Measurements from ENCODE around the gene PLXDC1. TPM values are rescaled to one million over a fixed set of nuclear protein-coding genes. Genes with fewer than 3 reads are reported as not detected.

PLXDC1 gene
- total RNA-seq, 1 donor = 2.9 TPM

DNA sequence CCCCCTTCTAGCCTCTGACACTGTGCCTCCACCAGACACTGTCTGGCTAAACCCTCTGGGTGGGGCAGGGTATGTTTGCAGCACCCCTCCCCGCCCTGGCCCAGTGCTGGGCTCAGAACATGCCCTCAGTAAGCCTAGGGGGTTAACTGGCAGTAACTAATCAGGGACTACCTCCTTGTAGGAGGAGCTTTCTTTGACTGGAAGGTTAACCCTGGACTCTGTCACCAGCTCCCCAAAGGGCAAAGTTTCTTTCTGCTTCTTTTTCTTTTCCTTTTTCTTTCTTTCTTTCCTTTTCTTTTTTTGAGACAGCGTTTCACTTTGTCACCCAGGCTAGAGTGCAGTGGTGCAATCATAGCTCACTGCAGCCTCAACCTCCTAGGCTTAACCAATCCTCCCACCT lies 76.8 kb downstream of the PLXDC1 start:
- H3K4me1 ChIP-seq (ENCODE audit: insufficient read depth, low read length) = no peaks in the 10 kb centered on the region
- H3K36me3 ChIP-seq (ENCODE audit: insufficient read depth, low read length) = no peaks in the 10 kb centered on the region
- H3K4me2 ChIP-seq (ENCODE audit: insufficient read depth, low read length) = no peak overlapping the region
- no peak for DNase-seq (ENCODE audit: insufficient read length, low spot score, missing footprints)
- no peak overlapping the region for H3K4me3 ChIP-seq (ENCODE audit: insufficient read depth, low read length)
- no peak overlapping the region for H3K27ac ChIP-seq (ENCODE audit: low read depth, low read length)
- H2AFZ ChIP-seq (ENCODE audit: low read length) = no peak overlapping the region
- no peaks in the 10 kb centered on the region for H3K79me2 ChIP-seq (ENCODE audit: insufficient read depth, low read length)
- no peak for TF ChIP-seq CTCF (IDR thresholded peaks at IDR 0.05; ENCODE audit: extremely low read depth, low read depth, low read length)
- no peaks in the 10 kb centered on the region for H3K9me3 ChIP-seq (ENCODE audit: low read depth, low read length)
- peaks cover 41% of the 10 kb centered on the region for H3K27me3 ChIP-seq (ENCODE audit: insufficient read depth, low read length)
- H4K20me1 ChIP-seq (ENCODE audit: insufficient read depth, low read length) = no peaks in the 10 kb centered on the region

DNA sequence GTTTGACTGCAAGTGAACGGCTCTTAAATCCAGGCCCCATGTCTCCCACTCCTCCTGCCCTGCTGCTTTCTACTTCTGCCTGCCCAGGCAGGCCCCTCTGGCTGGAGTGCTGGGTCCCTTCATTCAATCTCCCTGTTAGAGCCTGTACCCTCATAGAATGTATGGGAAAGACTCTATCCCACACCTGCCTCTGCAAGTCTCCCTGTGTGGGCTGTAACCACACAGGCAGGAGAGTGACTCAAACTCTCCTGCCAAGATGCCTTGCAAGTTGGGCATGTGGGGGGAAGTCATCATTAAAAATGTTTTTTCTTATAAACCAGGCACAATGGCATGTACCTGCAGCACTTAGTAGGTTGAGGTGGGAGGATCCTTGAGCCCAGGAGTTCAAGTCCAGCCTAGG lies 77.5 kb downstream of the PLXDC1 start:
- H2AFZ ChIP-seq (ENCODE audit: low read length) = no peak overlapping the region
- H3K27me3 ChIP-seq (ENCODE audit: insufficient read depth, low read length) = peaks cover 38% of the 10 kb centered on the region
- DNase-seq (ENCODE audit: insufficient read length, low spot score, missing footprints) = no peak
- H3K4me2 ChIP-seq (ENCODE audit: insufficient read depth, low read length) = no peak overlapping the region
- H4K20me1 ChIP-seq (ENCODE audit: insufficient read depth, low read length) = no peaks in the 10 kb centered on the region
- no peak overlapping the region for H3K27ac ChIP-seq (ENCODE audit: low read depth, low read length)
- H3K4me3 ChIP-seq (ENCODE audit: insufficient read depth, low read length) = no peak overlapping the region
- no peaks in the 10 kb centered on the region for H3K4me1 ChIP-seq (ENCODE audit: insufficient read depth, low read length)
- no peak for TF ChIP-seq CTCF (IDR thresholded peaks at IDR 0.05; ENCODE audit: extremely low read depth, low read depth, low read length)
- H3K9me3 ChIP-seq (ENCODE audit: low read depth, low read length) = no peaks in the 10 kb centered on the region
- H3K79me2 ChIP-seq (ENCODE audit: insufficient read depth, low read length) = no peaks in the 10 kb centered on the region
- H3K36me3 ChIP-seq (ENCODE audit: insufficient read depth, low read length) = no peaks in the 10 kb centered on the region

DNA sequence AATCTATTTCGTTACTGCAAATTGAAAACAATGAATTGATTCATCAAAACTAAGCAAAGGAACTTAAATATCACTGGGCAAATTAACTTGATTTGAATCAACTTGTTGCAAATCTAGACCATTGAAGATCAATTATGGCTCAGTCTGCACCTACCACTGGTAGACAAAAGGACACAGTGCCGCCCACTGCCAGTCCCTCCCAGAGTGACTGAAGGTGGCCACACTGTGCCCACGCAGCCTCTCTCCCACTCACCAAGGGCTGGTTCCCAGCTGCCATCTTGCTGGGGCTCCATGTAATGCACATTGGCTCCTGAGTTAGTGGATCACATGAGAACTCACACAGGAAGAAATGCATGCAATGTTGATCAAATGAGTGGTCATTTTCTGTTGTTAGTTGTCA lies 78.1 kb downstream of the PLXDC1 start:
- no peaks in the 10 kb centered on the region for H4K20me1 ChIP-seq (ENCODE audit: insufficient read depth, low read length)
- no peak overlapping the region for H3K4me3 ChIP-seq (ENCODE audit: insufficient read depth, low read length)
- no peak for TF ChIP-seq CTCF (IDR thresholded peaks at IDR 0.05; ENCODE audit: extremely low read depth, low read depth, low read length)
- no peak overlapping the region for H2AFZ ChIP-seq (ENCODE audit: low read length)
- H3K27ac ChIP-seq (ENCODE audit: low read depth, low read length) = no peak overlapping the region
- no peaks in the 10 kb centered on the region for H3K36me3 ChIP-seq (ENCODE audit: insufficient read depth, low read length)
- no peaks in the 10 kb centered on the region for H3K4me1 ChIP-seq (ENCODE audit: insufficient read depth, low read length)
- no peak for DNase-seq (ENCODE audit: insufficient read length, low spot score, missing footprints)
- peaks cover 37% of the 10 kb centered on the region for H3K27me3 ChIP-seq (ENCODE audit: insufficient read depth, low read length)
- H3K4me2 ChIP-seq (ENCODE audit: insufficient read depth, low read length) = no peak overlapping the region
- no peaks in the 10 kb centered on the region for H3K9me3 ChIP-seq (ENCODE audit: low read depth, low read length)
- H3K79me2 ChIP-seq (ENCODE audit: insufficient read depth, low read length) = no peaks in the 10 kb centered on the region

DNA sequence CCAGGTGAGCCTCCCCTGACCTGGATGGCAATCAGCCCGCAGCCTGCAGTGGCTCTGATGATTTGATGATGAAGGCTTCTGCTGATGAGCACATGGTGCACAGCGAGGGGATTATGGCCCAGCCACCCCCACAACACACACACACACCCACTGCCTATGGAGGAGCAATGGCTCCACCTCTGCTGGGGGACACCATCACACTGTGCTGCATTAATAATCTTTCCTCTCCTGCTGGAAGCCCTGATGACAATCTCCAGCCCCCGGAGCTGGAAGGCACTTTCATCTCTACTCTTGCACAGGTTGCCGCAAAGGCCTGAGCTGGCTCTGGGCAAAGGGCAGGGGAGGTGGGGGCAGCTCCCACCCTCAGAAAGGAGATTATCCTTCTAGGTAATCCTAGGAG lies 79.9 kb downstream of the PLXDC1 start:
- Histone ChIP-seq H3K27me3 (ENCODE audit: insufficient read depth, low read length) (peaks cover 35% of the 10 kb centered on the region), H4K20me1 (ENCODE audit: insufficient read depth, low read length) (no peaks in the 10 kb centered on the region), H2AFZ (ENCODE audit: low read length) (no peak overlapping the region), H3K9me3 (ENCODE audit: low read depth, low read length) (no peaks in the 10 kb centered on the region), H3K4me1 (ENCODE audit: insufficient read depth, low read length) (no peaks in the 10 kb centered on the region), H3K4me2 (ENCODE audit: insufficient read depth, low read length) (no peak overlapping the region), H3K27ac (ENCODE audit: low read depth, low read length) (no peak overlapping the region), H3K4me3 (ENCODE audit: insufficient read depth, low read length) (no peak overlapping the region), H3K36me3 (ENCODE audit: insufficient read depth, low read length) (no peaks in the 10 kb centered on the region), H3K79me2 (ENCODE audit: insufficient read depth, low read length) (no peaks in the 10 kb centered on the region)
- no peak for TF ChIP-seq CTCF (IDR thresholded peaks at IDR 0.05; ENCODE audit: extremely low read depth, low read depth, low read length)
- DNase-seq (ENCODE audit: insufficient read length, low spot score, missing footprints) = no peak

Data from osteoblast (primary cell).